Fibroblast of skin of scalp (primary cell): ENCODE data around the gene MDN1.

Experiments used
- DNase-seq: peaks from one replicate; pipeline ENCODE4 v3.0.0-alpha.2; 2013

Gene MDN1

GRCh38 chr6:89688328-89688727, 131.3 kb downstream of the MDN1 start:
- DNase-seq, result no peak

- no peak for DNase-seq
These were observed 134.3 kb downstream of the MDN1 start for GRCh38 chr6:89685311-89685710.

- no peak for DNase-seq
These were observed 136.6 kb downstream of the MDN1 start for GRCh38 chr6:89682991-89683390.

GRCh38 chr6:89681983-89682564, 137.5 kb downstream of the MDN1 start:
- DNase-seq, result no peak

GRCh38 chr6:89680551-89680950, 139.0 kb downstream of the MDN1 start:
- no peak for DNase-seq

GRCh38 chr6:89680150-89680549, 139.4 kb downstream of the MDN1 start:
- DNase-seq, result no peak

- DNase-seq, result no peak
These were observed 140.1 kb downstream of the MDN1 start for GRCh38 chr6:89679215-89680120.

- DNase-seq, result no peak
These were observed 141.1 kb downstream of the MDN1 start for GRCh38 chr6:89678531-89678930.

GRCh38 chr6:89675949-89676748, 143.4 kb downstream of the MDN1 start:
- peak; percentile 9 for DNase-seq

- no peak for DNase-seq
These were observed 148.5 kb downstream of the MDN1 start for GRCh38 chr6:89670935-89671565.

- DNase-seq, result peak; percentile 27
These were observed 150.6 kb downstream of the MDN1 start for GRCh38 chr6:89669002-89669401.

GRCh38 chr6:89667872-89668556, 151.6 kb downstream of the MDN1 start:
- peak; percentile 80 for DNase-seq

- DNase-seq, result no peak
These were observed 156.9 kb downstream of the MDN1 start for GRCh38 chr6:89662659-89663223.

GRCh38 chr6:89661559-89661958, 158.0 kb downstream of the MDN1 start:
- DNase-seq, result no peak

GRCh38 chr6:89660981-89661380, 158.6 kb downstream of the MDN1 start:
- DNase-seq, result no peak

GRCh38 chr6:89657445-89658158, 162.0 kb downstream of the MDN1 start:
- DNase-seq, result no peak

- DNase-seq, result no peak
These were observed 164.5 kb downstream of the MDN1 start for GRCh38 chr6:89655122-89655521.

- no peak for DNase-seq
These were observed 169.0 kb downstream of the MDN1 start for GRCh38 chr6:89650579-89650978.

GRCh38 chr6:89649682-89650081, 169.9 kb downstream of the MDN1 start:
- no peak for DNase-seq

- no peak for DNase-seq
These were observed 174.7 kb downstream of the MDN1 start for GRCh38 chr6:89644864-89645263.

- no peak for DNase-seq
These were observed 176.2 kb downstream of the MDN1 start for GRCh38 chr6:89643406-89643805.
